Nephron progenitor cell (in vitro differentiated cells): ENCODE measurements around the gene EEF1A1.

Experiments
- DNase-seq: peaks from one replicate; pipeline ENCODE4 v3.0.0; 2021
- H3K27ac Mint-ChIP-seq: 2 replicates; pipeline ENCODE4 v1.8.0; 2021; ENCODE audit warnings: mild to moderate bottlenecking, moderate library complexity, mixed read lengths
- H3K27me3 Mint-ChIP-seq: 2 replicates; pipeline ENCODE4 v1.8.0; 2021; ENCODE audit warnings: mild to moderate bottlenecking, low read depth, mixed read lengths; ENCODE audit not compliant: poor library complexity
- H3K36me3 Mint-ChIP-seq: 2 replicates; pipeline ENCODE4 v1.8.0; 2021; ENCODE audit warnings: low read depth, mixed read lengths
- H3K4me1 Mint-ChIP-seq: 2 replicates; pipeline ENCODE4 v1.8.0; 2021; ENCODE audit warnings: mixed read lengths
- H3K4me3 Mint-ChIP-seq: 2 replicates; pipeline ENCODE4 v1.8.0; 2021; ENCODE audit warnings: mild to moderate bottlenecking, moderate library complexity, mixed read lengths
- H3K9me3 Mint-ChIP-seq: 2 replicates; pipeline ENCODE4 v1.8.0; 2021; ENCODE audit warnings: mild to moderate bottlenecking, moderate library complexity, mixed read lengths
- CTCF ChIP-seq: fragments of 200-600 bp; sonication (generic); IDR thresholded peaks from 2 replicates; pipeline ENCODE4 v1.5.0; 2021; ENCODE audit warnings: antibody characterized with exemption

EEF1A1 gene

DNA sequence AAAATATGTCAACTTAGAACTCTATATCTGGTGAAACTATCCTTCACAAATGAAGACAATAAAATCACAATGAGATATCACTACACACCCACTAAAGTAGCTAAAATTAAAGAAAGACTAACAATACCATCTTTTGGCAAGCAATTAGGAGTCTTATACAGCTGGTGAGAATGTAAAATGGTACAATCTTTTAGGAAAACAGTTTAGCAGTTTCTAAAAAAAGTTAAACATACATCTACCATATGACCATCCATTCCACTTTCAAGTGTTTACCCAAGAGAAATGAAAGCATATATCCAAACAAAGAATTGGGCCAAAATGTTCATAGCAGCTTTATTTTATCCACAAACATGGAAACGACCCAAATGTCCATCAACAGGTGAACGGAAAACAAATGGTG, 13.8 kb upstream of the EEF1A1 start:
- H3K4me1 Mint-ChIP-seq: no peaks in the 10 kb centered on the region
- no peak overlapping the region for H3K27ac Mint-ChIP-seq
- no peak overlapping the region for H3K4me3 Mint-ChIP-seq
- H3K9me3 Mint-ChIP-seq: no peaks in the 10 kb centered on the region
- peaks cover 6% of the 10 kb centered on the region for H3K27me3 Mint-ChIP-seq
- no peak for TF ChIP-seq CTCF
- H3K36me3 Mint-ChIP-seq: no peaks in the 10 kb centered on the region
- no peak for DNase-seq

DNA sequence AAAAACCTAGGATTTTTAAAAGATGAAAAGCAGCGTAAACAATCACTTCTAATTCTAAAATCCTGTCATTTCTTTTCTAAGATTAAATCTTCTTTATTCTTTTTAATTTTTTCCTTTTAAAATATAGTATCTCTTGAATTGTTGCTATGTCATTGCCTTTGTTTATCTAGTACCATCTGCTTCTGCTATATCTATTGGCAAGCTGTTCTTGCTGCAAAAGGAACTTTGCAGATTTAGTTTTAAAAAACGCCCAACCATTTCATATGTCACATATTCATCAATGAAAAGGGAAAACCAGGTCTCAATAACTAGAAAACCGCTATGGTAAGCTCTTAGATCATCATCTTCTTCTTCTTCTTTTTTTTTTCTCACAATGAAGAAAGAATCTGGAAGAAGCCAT, 11.5 kb upstream of the EEF1A1 start:
- H3K27me3 Mint-ChIP-seq: peaks cover 13% of the 10 kb centered on the region
- no peak for TF ChIP-seq CTCF
- H3K27ac Mint-ChIP-seq: no peak overlapping the region
- no peak overlapping the region for H3K4me3 Mint-ChIP-seq
- H3K9me3 Mint-ChIP-seq: no peaks in the 10 kb centered on the region
- no peaks in the 10 kb centered on the region for H3K4me1 Mint-ChIP-seq
- no peak for DNase-seq
- H3K36me3 Mint-ChIP-seq: no peaks in the 10 kb centered on the region

GRCh38 chr6:73528897-73529296, 8.1 kb upstream of the EEF1A1 start:
- TF ChIP-seq CTCF: no peak
- H3K27me3 Mint-ChIP-seq: peaks cover 13% of the 10 kb centered on the region
- H3K4me1 Mint-ChIP-seq: no peaks in the 10 kb centered on the region
- H3K27ac Mint-ChIP-seq: no peak overlapping the region
- no peak overlapping the region for H3K4me3 Mint-ChIP-seq
- no peak for DNase-seq
- H3K9me3 Mint-ChIP-seq: peaks cover 1% of the 10 kb centered on the region
- no peaks in the 10 kb centered on the region for H3K36me3 Mint-ChIP-seq

DNA sequence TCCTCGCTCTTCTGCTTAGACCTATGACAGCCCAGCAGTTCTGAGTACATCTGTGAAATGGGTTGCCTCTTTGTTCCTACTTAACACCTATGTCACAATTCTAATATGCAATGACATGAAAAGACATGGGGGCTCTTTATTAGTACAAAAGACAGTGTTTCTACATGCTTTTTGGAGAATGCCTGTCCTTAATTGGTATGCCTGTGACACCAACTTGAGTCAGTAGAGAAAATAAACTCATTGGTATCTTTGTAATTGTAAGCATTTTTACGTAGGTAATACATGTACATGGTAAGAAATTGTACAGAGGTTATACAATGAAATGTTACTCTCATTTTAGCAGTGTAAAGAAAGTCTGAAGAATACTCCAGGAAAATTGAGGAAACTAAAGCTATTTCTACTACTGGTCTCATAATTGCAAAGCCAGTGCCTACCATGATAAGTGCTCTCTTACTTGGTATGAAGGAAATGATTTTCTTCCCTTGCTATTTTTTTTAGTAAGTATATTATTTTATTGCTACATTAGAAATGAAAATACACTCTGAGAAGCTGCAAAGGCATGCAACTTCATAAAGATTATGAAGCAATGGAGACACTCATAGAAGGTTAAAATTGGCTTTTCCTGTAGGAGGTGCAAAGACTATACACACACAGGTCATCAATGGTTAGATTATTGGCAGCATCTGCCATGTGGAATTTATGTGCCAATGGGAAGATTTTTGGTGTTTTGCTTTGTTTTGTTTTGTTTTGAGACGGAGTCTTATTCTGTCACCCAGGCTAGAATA, 4.9 kb upstream of the EEF1A1 start:
- Mint-ChIP-seq H3K27me3 (peaks cover 13% of the 10 kb centered on the region), H3K9me3 (peaks cover 3% of the 10 kb centered on the region), H3K27ac (no peak overlapping the region), H3K4me1 (peaks cover 7% of the 10 kb centered on the region), H3K4me3 (no peak overlapping the region), H3K36me3 (peaks cover 2% of the 10 kb centered on the region)
- TF ChIP-seq CTCF: no peak
- DNase-seq: no peak

DNA sequence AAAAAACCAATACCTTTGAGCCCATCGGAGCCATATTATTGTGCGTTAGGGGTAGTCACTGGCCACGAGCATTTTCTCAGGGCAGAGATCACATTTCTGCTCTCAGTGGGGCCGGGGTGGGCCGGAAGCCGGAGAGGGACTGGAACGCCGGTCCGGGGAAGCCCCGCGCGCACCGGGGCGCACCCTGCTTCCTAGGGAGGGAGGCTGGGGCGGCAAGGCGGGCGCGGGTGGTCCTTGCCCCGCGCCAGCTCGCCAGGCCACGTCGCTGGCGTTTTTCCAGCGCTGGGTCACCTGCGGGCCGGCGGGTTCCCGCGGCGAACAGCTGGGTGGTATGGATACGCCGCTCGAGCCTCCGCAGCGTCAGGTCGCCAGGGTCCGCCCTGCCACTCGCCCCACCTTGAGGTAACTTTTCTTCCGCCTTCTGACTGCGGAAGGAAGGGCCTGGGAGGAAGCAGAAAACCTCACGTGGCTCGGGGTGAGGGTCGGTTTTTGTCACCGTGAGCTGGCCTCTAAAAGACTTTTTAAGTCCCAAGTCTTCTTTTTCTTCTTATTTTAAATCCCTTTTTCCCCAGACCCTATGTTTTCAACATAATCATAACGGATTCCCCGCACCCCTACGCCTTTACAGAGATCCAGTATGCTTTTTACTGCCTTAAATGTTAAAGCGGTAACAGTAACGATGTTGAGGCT, 2.7 kb upstream of the EEF1A1 start:
- no peak for TF ChIP-seq CTCF
- peaks cover 4% of the 10 kb centered on the region for H3K27me3 Mint-ChIP-seq
- H3K9me3 Mint-ChIP-seq: peaks cover 3% of the 10 kb centered on the region
- peak overlapping the region; percentile 52 for H3K4me3 Mint-ChIP-seq
- H3K4me1 Mint-ChIP-seq: peaks cover 22% of the 10 kb centered on the region
- DNase-seq: no peak
- no peak overlapping the region for H3K27ac Mint-ChIP-seq
- peaks cover 24% of the 10 kb centered on the region for H3K36me3 Mint-ChIP-seq
